HEK293 (cell line): ENCODE measurements around the gene MYO5B.

Source experiments
- CTCF ChIA-PET: fragments of 350-600 bp; formaldehyde crosslinking; extraction: SDS; loops from one replicate; lab custom pipeline; 2021; ENCODE audit warnings: antibody characterized with exemption; lab: Yijun Ruan, JAX
- POLR2A ChIA-PET: fragments of 300-600 bp; formaldehyde crosslinking; extraction: SDS; loops from one replicate; lab custom pipeline; 2020; ENCODE audit warnings: antibody characterized with exemption, inconsistent platforms; lab: Yijun Ruan, JAX
- H3K27ac ChIP-seq: fragments of 200-500 bp; sonication (Bioruptor generic); 2 replicates; pipeline ENCODE4 v1.5.1; 2014; ENCODE audit warnings: low read depth, low read length, control low read depth, inconsistent platforms; ENCODE audit errors: extremely low read depth
- H3K36me3 ChIP-seq, 2 experiments: fragments of 200-500 bp in 1 of 2; sonication (Bioruptor generic) in 1 of 2; 1 replicate in 1 of 2; 2 replicates in 1 of 2; pipeline ENCODE4 v1.5.1; 2014 to 2017; ENCODE audit warnings: inconsistent platforms in 2 of 2, low read length in 2 of 2; ENCODE audit not compliant: control insufficient read depth in 2 of 2, insufficient read depth in 1 of 2
- H3K4me1 ChIP-seq: fragments of 200-500 bp; sonication (Bioruptor generic); 2 replicates; pipeline ENCODE4 v1.5.1; 2014; ENCODE audit warnings: mild to moderate bottlenecking, low read length, inconsistent platforms; ENCODE audit not compliant: control insufficient read depth, insufficient read depth
- H3K4me3 ChIP-seq: 2 replicates; pipeline ENCODE4 v1.5.1; 2011; ENCODE audit warnings: low read depth, mild to moderate bottlenecking, control low read depth, low read length, moderate library complexity
- H3K9me3 ChIP-seq: fragments of 200-500 bp; sonication (Bioruptor generic); 2 replicates; pipeline ENCODE4 v1.5.1; 2014; ENCODE audit warnings: low read depth, low read length, inconsistent platforms; ENCODE audit not compliant: control insufficient read depth, insufficient read depth
- FEZF1 ChIP-seq: fragments of 450-650 bp; formaldehyde crosslinking; IDR thresholded peaks from 2 replicates; pipeline ENCODE4 v1.5.1; 2016; ENCODE audit warnings: missing biosample characterization, missing genetic modification characterization
- GLI2 ChIP-seq: fragments of 450-650 bp; formaldehyde crosslinking; IDR thresholded peaks from 2 replicates; pipeline ENCODE4; 2017; ENCODE audit warnings: missing biosample characterization, missing genetic modification characterization, low read depth, borderline replicate concordance
- GLIS1 ChIP-seq: fragments of 450-650 bp; formaldehyde crosslinking; IDR thresholded peaks from 2 replicates; pipeline ENCODE4 v1.5.1; 2016; ENCODE audit warnings: missing biosample characterization, missing genetic modification characterization
- GLIS2 ChIP-seq: fragments of 450-650 bp; formaldehyde crosslinking; IDR thresholded peaks from 2 replicates; pipeline ENCODE4 v1.5.1; 2016; ENCODE audit warnings: missing biosample characterization, missing genetic modification characterization
- HOXC10 ChIP-seq: sonication (generic); formaldehyde crosslinking; IDR thresholded peaks from 2 replicates; pipeline ENCODE4 v1.8.1; 2023; ENCODE audit warnings: mild to moderate bottlenecking, missing genetic modification reagents
- KLF7 ChIP-seq: fragments of 450-650 bp; formaldehyde crosslinking; IDR thresholded peaks from 2 replicates; pipeline ENCODE4 v1.5.1; 2016; ENCODE audit warnings: missing biosample characterization, missing genetic modification characterization, borderline replicate concordance
- MZF1 ChIP-seq: fragments of 450-650 bp; formaldehyde crosslinking; IDR thresholded peaks from 2 replicates; pipeline ENCODE4 v1.5.1; 2017; ENCODE audit warnings: missing biosample characterization, missing genetic modification characterization, borderline replicate concordance
- PRDM2 ChIP-seq: fragments of 450-650 bp; formaldehyde crosslinking; IDR thresholded peaks from 2 replicates; pipeline ENCODE4 v1.5.1; 2016; ENCODE audit warnings: missing biosample characterization, missing genetic modification characterization, borderline replicate concordance
- PRDM4 ChIP-seq: fragments of 450-650 bp; formaldehyde crosslinking; IDR thresholded peaks from 2 replicates; pipeline ENCODE4 v1.5.1; 2017; ENCODE audit warnings: missing biosample characterization, missing genetic modification characterization
- PRDM6 ChIP-seq: fragments of 450-650 bp; formaldehyde crosslinking; IDR thresholded peaks from 2 replicates; pipeline ENCODE4 v1.5.1; 2017; ENCODE audit warnings: missing biosample characterization, missing genetic modification characterization
- SCRT1 ChIP-seq: fragments of 450-650 bp; formaldehyde crosslinking; IDR thresholded peaks from 2 replicates; pipeline ENCODE4 v1.5.1; 2016; ENCODE audit warnings: missing biosample characterization, missing genetic modification characterization, borderline replicate concordance
- ZNF121 ChIP-seq: fragments of 450-650 bp; formaldehyde crosslinking; IDR thresholded peaks from 2 replicates; pipeline ENCODE4 v1.5.1; 2016; ENCODE audit warnings: missing biosample characterization, missing genetic modification characterization
- ZNF157 ChIP-seq: fragments of 450-650 bp; formaldehyde crosslinking; IDR thresholded peaks from 2 replicates; pipeline ENCODE4 v1.5.1; 2016; ENCODE audit warnings: missing biosample characterization, missing genetic modification characterization
- ZNF202 ChIP-seq: fragments of 450-650 bp; formaldehyde crosslinking; IDR thresholded peaks from 2 replicates; pipeline ENCODE4 v1.5.1; 2016; ENCODE audit warnings: missing biosample characterization, missing genetic modification characterization, borderline replicate concordance
- ZNF23 ChIP-seq: fragments of 450-650 bp; formaldehyde crosslinking; IDR thresholded peaks from 2 replicates; pipeline ENCODE4 v1.5.1; 2016; ENCODE audit warnings: missing biosample characterization, missing genetic modification characterization, borderline replicate concordance
- ZNF266 ChIP-seq: fragments of 450-650 bp; formaldehyde crosslinking; IDR thresholded peaks from 2 replicates; pipeline ENCODE4 v1.5.1; 2016; ENCODE audit warnings: missing biosample characterization, missing genetic modification characterization, low read depth
- ZNF311 ChIP-seq: fragments of 450-650 bp; formaldehyde crosslinking; IDR thresholded peaks from 2 replicates; pipeline ENCODE4 v1.5.1; 2017; ENCODE audit warnings: missing biosample characterization, missing genetic modification characterization, borderline replicate concordance
- ZNF391 ChIP-seq: fragments of 450-650 bp; formaldehyde crosslinking; IDR thresholded peaks from 2 replicates; pipeline ENCODE4 v1.5.1; 2016; ENCODE audit warnings: low read depth, missing biosample characterization, missing genetic modification characterization, borderline replicate concordance
- ZNF473 ChIP-seq: fragments of 450-650 bp; formaldehyde crosslinking; IDR thresholded peaks from 2 replicates; pipeline ENCODE4 v1.5.1; 2017; ENCODE audit warnings: missing biosample characterization, missing genetic modification characterization
- ZNF529 ChIP-seq: fragments of 450-650 bp; formaldehyde crosslinking; IDR thresholded peaks from 2 replicates; pipeline ENCODE4 v1.5.1; 2017; ENCODE audit warnings: missing genetic modification characterization, missing biosample characterization; ENCODE audit not compliant: insufficient replicate concordance
- ZNF610 ChIP-seq: fragments of 450-650 bp; formaldehyde crosslinking; IDR thresholded peaks from 2 replicates; pipeline ENCODE4 v1.5.1; 2016; ENCODE audit warnings: missing biosample characterization, missing genetic modification characterization, borderline replicate concordance
- ZNF621 ChIP-seq: fragments of 450-650 bp; formaldehyde crosslinking; IDR thresholded peaks from 2 replicates; pipeline ENCODE4 v1.5.1; 2017; ENCODE audit warnings: missing biosample characterization, missing genetic modification characterization
- ZNF654 ChIP-seq: fragments of 450-650 bp; formaldehyde crosslinking; IDR thresholded peaks from 2 replicates; pipeline ENCODE4 v1.5.1; 2016; ENCODE audit warnings: low read depth, missing biosample characterization, missing genetic modification characterization
- ZNF658 ChIP-seq: fragments of 450-650 bp; formaldehyde crosslinking; IDR thresholded peaks from 2 replicates; pipeline ENCODE4; 2016; ENCODE audit warnings: missing biosample characterization, missing genetic modification characterization
- ZNF677 ChIP-seq: fragments of 450-650 bp; IDR thresholded peaks from 2 replicates; pipeline ENCODE4 v1.5.0; 2018; ENCODE audit warnings: missing biosample characterization, mild to moderate bottlenecking, missing genetic modification characterization, moderate library complexity
- ZNF830 ChIP-seq: fragments of 450-650 bp; IDR thresholded peaks from 2 replicates; pipeline ENCODE4 v1.5.0; 2018; ENCODE audit warnings: missing biosample characterization, missing genetic modification characterization, low read depth, mild to moderate bottlenecking, moderate library complexity
- ZSCAN16 ChIP-seq: fragments of 450-650 bp; formaldehyde crosslinking; IDR thresholded peaks from 2 replicates; pipeline ENCODE4 v1.5.1; 2016; ENCODE audit warnings: missing biosample characterization, missing genetic modification characterization
- ZXDB ChIP-seq: fragments of 450-650 bp; formaldehyde crosslinking; IDR thresholded peaks from 2 replicates; pipeline ENCODE4 v1.5.1; 2016; ENCODE audit warnings: missing biosample characterization, missing genetic modification characterization
- TF ChIP-seq, protein P1 (sequence below): fragments of 450-650 bp; formaldehyde crosslinking; IDR thresholded peaks from 2 replicates; pipeline ENCODE4 v1.5.1; 2016; ENCODE audit warnings: missing biosample characterization, missing genetic modification characterization
- TF ChIP-seq, protein P2 (sequence below): fragments of 450-650 bp; formaldehyde crosslinking; IDR thresholded peaks from 2 replicates; pipeline ENCODE4 v1.5.1; 2016; ENCODE audit warnings: missing biosample characterization, missing genetic modification characterization, low read depth

Gene MYO5B

GRCh38 chr18:50058731-50059130, 136.2 kb downstream of the MYO5B start:
- POLR2A ChIA-PET = no interaction called here

DNA sequence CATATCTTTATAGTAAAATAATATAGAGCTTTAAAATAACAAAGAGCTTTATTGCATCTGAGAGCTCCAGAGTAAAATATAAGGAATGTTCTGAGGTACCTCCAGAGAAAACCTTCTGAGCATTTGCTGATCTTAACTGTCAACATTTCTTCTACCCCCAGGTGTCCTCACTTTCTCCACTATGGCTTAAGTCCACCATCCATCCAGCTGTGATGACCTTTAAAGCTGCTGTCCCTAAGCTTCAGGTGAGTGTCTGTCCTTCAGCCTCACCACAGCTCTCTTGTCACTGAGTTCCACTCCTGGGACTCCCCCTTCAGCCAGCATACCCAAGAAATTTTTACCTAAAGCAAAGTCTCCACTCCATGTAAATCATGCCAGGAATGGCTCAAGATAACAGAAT, 137.9 kb downstream of the MYO5B start:
- Histone ChIP-seq H3K27ac (no peak overlapping the region), H3K36me3 (no peaks in the 10 kb centered on the region), H3K4me1 (no peaks in the 10 kb centered on the region), H3K9me3 (no peaks in the 10 kb centered on the region), H3K4me3 (no peak overlapping the region)
- CTCF ChIA-PET = interaction anchor here (0.5 to 1.4 kb wide), 7 partner anchors 12 to 555 kb away, joined by 3 read pairs; no protein-coding TSS in a partner anchor
- POLR2A ChIA-PET = interaction anchor here (0.6 kb wide), 1 partner anchor 79 kb away, joined by 3 read pairs; no protein-coding TSS in a partner anchor
- no peak for TF ChIP-seq ZSCAN16 (tag by site-specific recombination)
- TF ChIP-seq HOXC10 (CRISPR knock-in tag) = no peak
- TF ChIP-seq, protein P1, sequence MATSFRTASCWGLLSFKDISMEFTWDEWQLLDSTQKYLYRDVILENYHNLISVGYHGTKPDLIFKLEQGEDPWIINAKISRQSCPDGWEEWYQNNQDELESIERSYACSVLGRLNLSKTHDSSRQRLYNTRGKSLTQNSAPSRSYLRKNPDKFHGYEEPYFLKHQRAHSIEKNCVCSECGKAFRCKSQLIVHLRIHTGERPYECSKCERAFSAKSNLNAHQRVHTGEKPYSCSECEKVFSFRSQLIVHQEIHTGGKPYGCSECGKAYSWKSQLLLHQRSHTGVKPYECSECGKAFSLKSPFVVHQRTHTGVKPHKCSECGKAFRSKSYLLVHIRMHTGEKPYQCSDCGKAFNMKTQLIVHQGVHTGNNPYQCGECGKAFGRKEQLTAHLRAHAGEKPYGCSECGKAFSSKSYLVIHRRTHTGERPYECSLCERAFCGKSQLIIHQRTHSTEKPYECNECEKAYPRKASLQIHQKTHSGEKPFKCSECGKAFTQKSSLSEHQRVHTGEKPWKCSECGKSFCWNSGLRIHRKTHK (tag by site-specific recombination) = no peak
- no peak for TF ChIP-seq PRDM4 (tag by site-specific recombination)
- TF ChIP-seq PRDM6 (tag by site-specific recombination) = no peak
- TF ChIP-seq ZNF610 = no peak
- TF ChIP-seq ZXDB (tag by site-specific recombination) = no peak
- TF ChIP-seq FEZF1 (tag by site-specific recombination) = no peak
- no peak for TF ChIP-seq PRDM2 (tag by site-specific recombination)
- TF ChIP-seq GLIS1 (tag by site-specific recombination) = no peak
- TF ChIP-seq, protein P2, sequence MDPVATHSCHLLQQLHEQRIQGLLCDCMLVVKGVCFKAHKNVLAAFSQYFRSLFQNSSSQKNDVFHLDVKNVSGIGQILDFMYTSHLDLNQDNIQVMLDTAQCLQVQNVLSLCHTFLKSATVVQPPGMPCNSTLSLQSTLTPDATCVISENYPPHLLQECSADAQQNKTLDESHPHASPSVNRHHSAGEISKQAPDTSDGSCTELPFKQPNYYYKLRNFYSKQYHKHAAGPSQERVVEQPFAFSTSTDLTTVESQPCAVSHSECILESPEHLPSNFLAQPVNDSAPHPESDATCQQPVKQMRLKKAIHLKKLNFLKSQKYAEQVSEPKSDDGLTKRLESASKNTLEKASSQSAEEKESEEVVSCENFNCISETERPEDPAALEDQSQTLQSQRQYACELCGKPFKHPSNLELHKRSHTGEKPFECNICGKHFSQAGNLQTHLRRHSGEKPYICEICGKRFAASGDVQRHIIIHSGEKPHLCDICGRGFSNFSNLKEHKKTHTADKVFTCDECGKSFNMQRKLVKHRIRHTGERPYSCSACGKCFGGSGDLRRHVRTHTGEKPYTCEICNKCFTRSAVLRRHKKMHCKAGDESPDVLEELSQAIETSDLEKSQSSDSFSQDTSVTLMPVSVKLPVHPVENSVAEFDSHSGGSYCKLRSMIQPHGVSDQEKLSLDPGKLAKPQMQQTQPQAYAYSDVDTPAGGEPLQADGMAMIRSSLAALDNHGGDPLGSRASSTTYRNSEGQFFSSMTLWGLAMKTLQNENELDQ (tag by site-specific recombination) = no peak
- TF ChIP-seq GLIS2 (tag by site-specific recombination) = no peak
- no peak for TF ChIP-seq GLI2 (tag by site-specific recombination)
- TF ChIP-seq ZNF23 = no peak
- TF ChIP-seq MZF1 (tag by site-specific recombination) = no peak
- no peak for TF ChIP-seq ZNF473

More at GRCh38 chr18:50058731-50059130, 136.2 kb downstream of the MYO5B start:
- CTCF ChIA-PET = interaction anchor here (0.6 kb wide), 1 partner anchor 330 kb away, joined by 5 read pairs; no protein-coding TSS in a partner anchor
- Histone ChIP-seq H3K4me3 (no peak overlapping the region), H3K4me1 (no peaks in the 10 kb centered on the region), H3K9me3 (no peaks in the 10 kb centered on the region), H3K36me3 (no peaks in the 10 kb centered on the region), H3K27ac (no peak overlapping the region)
- TF ChIP-seq ZNF202 (tag by site-specific recombination) = no peak
- no peak for TF ChIP-seq ZNF157 (tag by site-specific recombination)
- TF ChIP-seq ZNF654 = no peak
- TF ChIP-seq ZNF311 (tag by site-specific recombination) = no peak
- TF ChIP-seq KLF7 (tag by site-specific recombination) = no peak
- no peak for TF ChIP-seq SCRT1 (tag by site-specific recombination)
- TF ChIP-seq ZNF677 = no peak
- no peak for TF ChIP-seq ZNF658
- TF ChIP-seq ZNF830 (tag by site-specific recombination) = no peak
- TF ChIP-seq ZNF621 = no peak
- no peak for TF ChIP-seq ZNF266 (tag by site-specific recombination)
- TF ChIP-seq ZNF391 (tag by site-specific recombination) = no peak
- TF ChIP-seq ZNF121 = no peak
- TF ChIP-seq ZNF529 (tag by site-specific recombination) = no peak
